ENCODE results near the gene ZNF519.

- no peak for TF ChIP-seq POLR2A (IDR thresholded peaks at IDR 0.05)
- TF ChIP-seq CTCF (IDR thresholded peaks at IDR 0.05), result no peak
Measured at GRCh38 chr18:14053661-14054060, 78.6 kb downstream of the ZNF519 start.

Measured in adrenal gland (tissue), 5 donors.